Activated T-helper 1 cell treated with anti-CD3 and anti-CD28 coated beads, Interleukin-2, amount 50 U/mL, for 16 hours (primary cell): ENCODE results near the gene ENHO.
A peak's percentile ranks its signal among the peaks of the same experiment; 100 is the strongest.

Experiments
- DNase-seq, 2 donors: peaks; one replicate each; pipeline ENCODE4 v3.0.0-alpha.2; 2020; ENCODE audit warnings: low read depth in 1 of 2, low spot score in 1 of 2

ENHO gene

GRCh38 chr9:34508463-34508862 is 14.3 kb downstream of the ENHO start:
- no peak for DNase-seq

GRCh38 chr9:34507966-34508365 is 14.8 kb downstream of the ENHO start:
- no peak for DNase-seq

- DNase-seq, result no peak
Measured at GRCh38 chr9:34507556-34507955, 15.2 kb downstream of the ENHO start.

DNA sequence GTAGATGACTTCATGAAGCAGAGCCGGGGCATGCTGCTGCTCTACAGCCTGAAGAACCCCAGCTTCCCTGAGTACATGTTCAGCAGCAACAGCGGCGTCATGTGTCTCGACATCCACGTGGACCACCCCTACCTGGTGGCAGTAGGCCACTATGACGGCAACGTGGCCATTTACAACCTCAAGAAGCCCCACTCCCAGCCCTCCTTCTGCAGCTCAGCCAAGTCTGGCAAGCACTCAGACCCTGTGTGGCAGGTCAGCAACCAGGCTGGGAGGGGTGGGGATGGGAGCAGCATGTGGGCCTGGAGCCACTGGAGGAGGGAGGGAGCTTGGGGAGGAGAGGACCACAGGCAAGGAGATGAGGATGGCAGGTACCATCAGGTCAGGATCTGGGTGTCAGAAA is 16.2 kb downstream of the ENHO start:
- no peak for DNase-seq

DNA sequence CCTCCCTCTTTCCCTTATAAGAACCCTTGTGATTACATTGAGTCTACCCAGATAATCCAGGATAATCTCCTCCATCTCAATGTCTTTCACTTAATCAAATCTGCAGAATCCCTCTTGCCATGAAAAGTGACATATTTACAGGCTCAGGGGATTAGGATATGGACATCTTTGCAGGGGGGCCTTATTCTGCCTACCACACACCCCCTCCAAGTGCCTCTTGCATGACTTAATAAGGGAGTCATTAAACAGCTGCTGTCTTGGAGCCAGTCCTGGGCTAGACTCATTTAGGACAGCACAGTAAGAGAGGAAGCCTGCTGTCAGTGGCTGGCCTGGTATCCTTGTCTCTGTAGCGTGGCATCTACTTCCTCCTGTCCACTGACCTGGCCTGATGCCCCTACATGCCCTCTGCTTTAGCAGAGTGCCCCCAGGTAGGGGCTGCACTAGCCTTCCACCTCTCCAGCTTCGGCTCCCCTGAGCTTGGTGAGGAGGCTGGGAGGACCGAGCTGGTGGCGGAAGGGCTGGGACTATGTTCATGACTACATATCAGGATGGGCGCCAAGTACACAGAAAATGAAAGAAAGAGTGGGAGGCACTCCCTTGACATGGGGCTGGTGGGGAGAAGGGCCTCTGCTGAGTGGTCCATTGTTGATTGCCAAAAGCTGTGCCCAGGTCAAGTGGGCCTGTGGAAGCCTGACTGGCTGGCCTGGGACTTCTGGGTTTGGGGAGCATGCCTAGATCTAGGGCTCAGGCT is 17.2 kb downstream of the ENHO start:
- no peak for DNase-seq

DNA sequence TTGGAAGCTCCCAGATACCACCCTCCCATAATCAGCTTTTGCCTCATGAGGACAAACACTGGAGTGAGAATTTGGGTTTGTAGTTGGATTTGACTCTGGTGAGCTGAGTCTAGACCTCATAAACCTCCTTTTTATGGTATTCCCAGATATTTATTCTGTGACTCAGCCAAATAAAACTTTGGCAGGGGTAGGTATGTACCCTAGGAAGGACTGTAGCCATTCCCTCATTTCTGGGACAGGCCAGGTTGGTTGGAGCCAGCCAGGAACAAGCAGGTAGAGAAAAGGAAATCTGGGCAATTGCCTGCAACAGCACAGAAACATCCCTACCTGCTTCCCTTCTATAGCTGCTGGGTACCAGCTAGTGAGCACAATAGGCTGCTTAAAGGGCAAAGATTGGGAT is 19.4 kb downstream of the ENHO start:
- no peak for DNase-seq

GRCh38 chr9:34502891-34503290 is 19.9 kb downstream of the ENHO start:
- no peak for DNase-seq

GRCh38 chr9:34502471-34502870 is 20.3 kb downstream of the ENHO start:
- no peak for DNase-seq

GRCh38 chr9:34501889-34502425 is 20.8 kb downstream of the ENHO start:
- no peak for DNase-seq

DNA sequence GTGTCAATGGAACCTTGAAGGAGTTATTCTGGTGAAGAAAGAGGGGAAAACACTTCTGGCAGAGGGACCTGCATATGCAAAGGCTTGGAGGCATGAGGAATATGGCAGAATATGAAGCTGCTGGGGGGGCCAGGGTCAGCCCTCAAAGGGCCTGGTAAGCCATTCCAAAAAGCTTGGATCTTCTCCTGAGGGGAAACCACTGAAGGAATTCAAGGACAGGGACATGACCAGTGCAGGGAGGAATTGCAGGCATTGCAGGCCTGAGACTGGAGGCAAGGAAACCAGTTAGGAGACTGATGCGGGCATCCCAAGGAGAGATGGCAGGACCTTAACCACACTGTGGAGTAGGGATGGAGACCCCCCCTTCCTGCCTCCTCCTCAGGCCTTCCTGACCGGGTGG is 21.4 kb downstream of the ENHO start:
- DNase-seq, result no peak

DNA sequence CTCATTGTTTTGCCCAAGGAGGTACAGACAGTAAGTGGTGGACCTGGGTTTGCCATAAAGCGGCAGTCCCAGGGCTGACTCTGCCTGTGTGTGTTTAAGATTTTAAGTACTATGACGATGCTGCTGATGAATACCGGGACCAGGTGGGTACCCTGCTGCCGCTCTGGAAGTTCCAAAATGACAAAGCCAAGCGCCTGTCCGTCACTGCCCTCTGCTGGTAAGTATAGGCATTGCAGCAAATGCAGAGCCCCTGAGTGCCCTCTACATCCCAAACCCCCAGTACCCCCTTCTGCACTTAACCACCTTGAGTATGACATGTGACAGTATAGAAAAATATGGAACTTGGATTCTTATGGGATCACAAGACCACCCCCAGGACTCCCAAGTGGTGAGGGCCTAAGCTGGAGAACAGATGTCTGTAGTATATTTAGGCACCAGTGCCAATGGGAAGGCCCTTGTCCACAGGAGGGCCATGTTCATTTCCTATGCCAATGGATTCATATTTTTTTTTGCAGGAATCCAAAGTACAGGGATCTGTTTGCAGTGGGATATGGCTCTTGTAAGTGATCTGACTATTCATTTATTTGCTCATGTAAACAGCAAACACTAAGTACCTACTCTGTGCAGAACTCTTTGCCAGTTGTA is 22.0 kb downstream of the ENHO start:
- DNase-seq, result peak; percentile 55 to 64

DNA sequence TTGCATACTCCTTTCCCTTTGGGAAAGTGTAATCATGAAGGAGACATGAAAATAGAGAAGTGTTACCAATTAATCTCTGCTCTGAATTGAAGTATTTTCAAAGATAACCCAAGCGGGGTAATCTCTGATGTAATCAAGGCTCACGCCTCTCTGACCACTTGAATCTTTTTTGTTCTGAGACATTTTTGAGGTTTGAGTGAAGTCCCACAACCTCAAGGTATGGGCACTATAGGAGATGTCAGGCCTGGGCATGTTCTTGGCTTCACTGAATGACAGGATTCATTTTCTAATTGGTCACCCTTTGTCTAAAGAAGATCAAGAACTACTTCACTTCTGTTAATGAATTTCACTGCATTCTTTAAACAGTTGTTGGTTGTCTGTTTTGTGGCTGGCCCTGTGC is 23.7 kb downstream of the ENHO start:
- no peak for DNase-seq

GRCh38 chr9:34498553-34498952 is 24.2 kb downstream of the ENHO start:
- no peak for DNase-seq

DNA sequence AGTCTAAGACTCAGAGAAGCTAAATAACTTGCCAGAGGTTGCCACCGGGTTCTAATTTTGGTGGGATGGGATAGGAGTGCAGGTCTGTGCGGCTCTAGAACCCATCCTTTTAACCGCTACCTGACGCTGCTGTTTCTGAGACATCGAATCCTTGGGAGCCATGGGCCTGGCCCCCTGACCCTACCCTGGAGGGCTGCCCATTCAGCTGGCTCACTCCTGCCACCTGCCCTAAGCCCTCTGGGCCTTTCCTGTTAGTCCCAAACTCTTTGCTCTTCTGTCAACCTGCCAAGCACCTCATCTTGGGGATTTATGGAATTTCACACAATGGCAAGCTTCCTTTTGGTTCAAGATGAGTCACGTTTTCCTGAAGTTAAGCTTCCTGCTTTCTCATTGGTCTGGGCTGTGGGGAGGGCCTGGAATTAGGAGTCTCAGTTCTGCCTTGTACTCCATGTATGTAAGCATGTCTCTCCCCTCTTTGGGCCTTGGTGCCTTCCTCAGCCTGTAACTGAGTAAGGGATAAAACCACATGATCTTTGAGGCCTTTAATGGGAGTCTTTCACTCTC is 26.6 kb downstream of the ENHO start:
- no peak for DNase-seq

DNA sequence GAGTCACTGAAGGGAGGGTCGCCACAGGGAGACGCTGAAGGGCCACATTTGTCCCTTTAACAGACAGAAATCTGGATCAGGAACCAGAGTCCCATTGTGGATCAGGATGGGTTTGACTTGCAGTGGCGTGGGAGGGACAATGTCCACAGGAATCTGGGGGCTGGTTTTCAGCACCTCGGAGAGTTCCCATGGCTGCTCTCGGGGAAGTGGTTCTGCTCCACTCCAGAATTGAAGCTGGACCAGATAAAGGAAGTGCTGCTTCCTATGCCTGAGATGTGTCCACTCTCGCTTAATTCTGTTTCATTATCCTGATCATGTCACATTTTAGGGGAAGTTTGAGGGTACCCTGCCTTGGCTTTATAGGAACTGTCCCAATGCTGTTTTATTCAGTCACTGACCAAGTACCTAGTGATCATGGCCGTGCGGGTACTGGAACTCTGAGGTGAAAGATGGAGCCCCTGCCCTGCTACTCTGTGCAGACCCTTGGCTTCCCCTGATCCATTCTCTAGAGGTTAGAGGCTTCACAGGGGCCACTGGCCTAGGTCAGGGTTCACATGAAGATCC is 28.7 kb downstream of the ENHO start:
- DNase-seq, result no peak

- DNase-seq, result no peak
Measured at GRCh38 chr9:34492051-34492450, 30.7 kb downstream of the ENHO start.

DNA sequence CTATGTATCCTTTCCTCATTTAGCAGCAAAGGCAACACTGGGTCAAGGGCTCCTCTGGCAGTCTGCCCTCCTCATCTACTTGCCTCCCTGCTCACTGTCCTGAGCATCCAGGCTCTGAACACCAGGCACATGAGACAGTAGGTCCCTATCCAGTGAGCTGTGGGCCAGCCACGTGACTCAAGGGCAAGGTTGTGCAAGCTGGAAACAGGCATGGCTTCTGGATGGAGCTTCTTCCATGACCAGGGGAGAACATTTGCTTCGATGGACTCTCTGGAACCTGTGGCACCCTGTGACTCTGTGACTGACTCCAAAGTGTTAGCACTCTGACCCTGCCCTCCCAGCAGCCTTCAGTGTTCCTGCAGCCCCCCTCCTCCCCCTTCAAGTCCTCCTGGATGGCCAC is 31.2 kb downstream of the ENHO start:
- DNase-seq, result no peak

DNA sequence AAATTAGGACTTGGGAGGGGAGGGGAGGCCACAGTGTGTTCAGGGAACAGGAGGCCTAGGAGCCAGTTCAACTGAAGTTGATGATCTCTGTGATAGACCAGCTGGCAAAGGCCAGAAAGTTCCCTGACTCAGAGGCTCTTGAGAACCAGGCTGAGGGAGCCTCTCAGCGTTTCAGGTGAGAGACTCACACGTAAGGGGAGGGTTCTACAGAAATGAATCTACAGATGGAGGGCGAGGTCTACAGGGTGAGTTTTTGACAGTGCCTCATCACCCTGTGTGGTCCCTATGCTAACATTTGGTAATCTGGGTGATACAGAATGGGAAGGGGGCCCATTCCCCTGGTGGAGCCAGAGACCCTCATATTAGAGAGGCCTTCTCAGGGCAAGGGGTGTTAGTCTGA is 32.0 kb downstream of the ENHO start:
- no peak for DNase-seq

- DNase-seq, result no peak
Measured at GRCh38 chr9:34490360-34490759, 32.4 kb downstream of the ENHO start.

DNA sequence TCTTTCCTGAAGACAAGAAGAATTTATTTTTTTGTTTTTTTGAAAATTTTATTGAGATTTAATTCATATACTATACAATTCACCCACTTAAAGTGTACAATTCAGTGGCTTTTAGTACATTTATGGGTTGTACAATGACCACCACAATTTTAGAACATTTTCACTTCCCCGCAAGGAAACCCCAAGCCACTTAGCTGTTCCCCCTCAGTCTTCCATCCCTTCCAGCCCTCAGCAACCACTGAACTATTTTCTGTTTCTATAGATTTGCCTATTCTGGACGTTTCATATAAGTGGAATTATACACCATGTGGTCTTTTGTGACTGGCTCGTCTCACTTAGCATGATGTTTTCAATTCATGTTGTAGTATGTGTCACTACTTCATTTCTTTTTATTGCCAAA is 36.2 kb downstream of the ENHO start:
- no peak for DNase-seq

GRCh38 chr9:34485822-34486221 is 37.0 kb downstream of the ENHO start:
- DNase-seq, result no peak

GRCh38 chr9:34484678-34485077 is 38.1 kb downstream of the ENHO start:
- DNase-seq, result no peak
